Stimulated activated CD4-positive, alpha-beta T cell treated with anti-CD3 and anti-CD28 coated beads, TNF-alpha, amount 100 ng/mL, for 4 hours (primary cell): ENCODE data around the gene FOXO3.

Experiments used
- DNase-seq, 3 experiments: peaks; one replicate each; pipeline ENCODE4 v3.0.0-alpha.2; 2020; ENCODE audit warnings: low read depth in 3 of 3

Gene FOXO3

GRCh38 chr6:108594640-108595039 is 33.9 kb downstream of the FOXO3 start:
- no peak for DNase-seq

DNA sequence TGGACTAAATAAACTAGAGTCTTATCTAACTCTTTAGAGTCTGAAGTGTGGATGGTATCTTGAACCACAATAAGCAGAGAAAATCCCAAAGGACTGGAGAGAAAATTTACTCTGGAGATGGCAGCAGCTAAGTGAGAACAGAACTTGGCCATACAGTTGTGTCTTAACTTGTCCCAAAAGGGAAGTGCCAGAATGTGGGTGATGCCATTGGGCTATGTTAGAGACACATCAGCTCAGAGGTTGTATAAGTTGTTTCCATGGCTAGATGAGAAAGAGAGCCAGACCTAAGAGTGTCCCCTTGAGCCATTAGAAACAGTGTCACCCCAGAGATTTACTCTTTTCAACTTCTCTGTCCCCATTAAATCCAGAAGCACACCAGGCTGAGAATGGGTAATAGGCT is 36.2 kb downstream of the FOXO3 start:
- DNase-seq: no peak

DNA sequence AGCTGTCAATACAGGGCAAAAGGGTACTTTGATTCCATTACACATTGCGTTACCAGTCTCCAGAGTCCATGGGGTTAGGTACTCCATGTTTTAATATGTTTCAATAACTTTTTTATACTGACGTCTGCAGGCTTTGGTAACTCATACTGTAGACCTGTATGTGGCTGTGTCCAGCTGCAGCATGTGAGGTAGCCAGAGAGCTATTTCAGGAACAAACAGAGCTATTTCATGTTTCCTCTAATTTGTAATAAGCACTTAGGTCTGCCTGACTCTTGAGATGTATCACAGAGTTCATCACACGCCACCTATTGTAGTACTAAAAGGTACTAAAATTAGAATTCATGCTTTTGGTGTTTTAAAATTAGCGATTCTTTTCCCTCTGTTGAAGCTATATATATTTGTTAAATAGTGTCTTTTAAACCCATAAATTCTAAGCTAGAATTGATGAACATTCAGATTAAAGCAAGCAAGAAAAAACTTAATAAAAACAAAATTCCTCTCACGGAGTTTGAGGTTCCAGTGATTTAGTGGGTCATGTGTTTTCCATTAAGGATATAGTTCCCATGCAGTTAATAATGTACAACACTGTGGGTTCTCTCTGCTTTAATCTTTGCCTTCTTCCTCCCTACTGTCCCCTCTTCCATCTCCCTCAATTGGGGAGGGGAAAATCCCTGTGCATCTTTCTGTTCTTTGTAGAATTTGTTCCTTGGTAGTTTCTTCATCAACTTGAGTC is 37.0 kb downstream of the FOXO3 start:
- no peak for DNase-seq

DNA sequence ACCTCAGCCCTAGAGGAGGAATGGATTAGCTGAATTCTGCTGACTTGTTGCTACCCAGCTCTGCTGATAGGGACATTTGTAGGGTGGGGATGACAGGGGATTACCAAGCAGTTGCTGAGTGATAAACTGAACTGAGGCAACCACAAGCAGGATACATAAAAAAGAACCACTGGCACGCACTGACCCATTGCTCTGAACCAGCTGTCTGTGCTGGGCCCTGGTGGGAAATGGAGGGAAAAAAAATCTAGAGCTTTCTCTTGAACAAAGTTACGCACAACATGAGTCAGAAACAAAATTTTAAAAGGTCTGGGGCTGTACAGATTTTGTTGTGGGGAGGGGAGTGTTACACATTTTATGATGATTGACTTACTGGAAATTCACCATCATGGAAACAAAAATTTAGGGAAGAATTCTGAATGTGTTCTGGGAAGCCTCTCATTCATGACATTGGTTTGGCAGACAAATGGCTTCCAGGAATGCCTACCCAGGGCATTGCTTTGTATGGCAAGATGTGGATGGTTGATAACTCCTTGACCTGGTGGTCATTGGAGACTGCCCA is 37.7 kb downstream of the FOXO3 start:
- no peak for DNase-seq

DNA sequence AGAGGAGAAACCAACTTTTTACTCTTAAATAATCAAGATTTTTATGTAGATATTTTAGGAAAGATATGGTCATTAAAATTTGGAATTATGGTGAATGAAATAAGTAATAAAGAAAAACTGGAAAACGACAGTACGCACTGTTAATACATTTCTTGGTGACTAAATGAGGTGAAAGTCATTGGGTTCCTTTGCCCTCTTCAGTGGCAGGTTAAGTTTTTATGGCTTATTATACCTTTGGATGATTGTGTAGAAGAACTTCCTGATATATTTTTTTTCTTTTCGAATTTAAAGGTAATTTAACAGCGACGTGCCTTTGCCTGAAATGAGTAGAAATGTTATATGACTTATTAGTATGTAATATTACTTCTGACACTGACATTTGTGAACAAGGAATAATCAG is 43.4 kb downstream of the FOXO3 start:
- DNase-seq: no peak

DNA sequence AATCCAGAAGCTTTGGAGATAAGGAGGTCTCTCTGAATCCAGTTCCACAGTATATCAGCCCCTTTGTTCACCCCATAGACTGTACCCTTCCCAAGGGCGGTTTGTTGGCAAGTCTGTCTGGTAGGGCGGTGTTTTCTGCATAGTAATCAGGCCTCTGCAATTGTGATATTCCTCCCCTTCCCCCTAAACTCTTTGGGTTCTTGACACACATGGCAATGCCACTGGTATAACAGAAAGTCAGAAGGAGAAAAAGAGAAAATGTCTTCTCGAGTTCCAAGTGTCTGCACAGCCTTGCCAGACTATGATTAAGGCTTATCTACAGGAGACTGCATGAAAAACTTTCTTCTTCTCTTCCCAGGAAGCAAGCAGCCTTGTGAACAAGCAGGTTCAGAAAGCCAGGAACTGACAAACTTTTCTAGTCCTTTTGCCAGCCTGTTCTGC is 45.6 kb downstream of the FOXO3 start:
- no peak for DNase-seq

DNA sequence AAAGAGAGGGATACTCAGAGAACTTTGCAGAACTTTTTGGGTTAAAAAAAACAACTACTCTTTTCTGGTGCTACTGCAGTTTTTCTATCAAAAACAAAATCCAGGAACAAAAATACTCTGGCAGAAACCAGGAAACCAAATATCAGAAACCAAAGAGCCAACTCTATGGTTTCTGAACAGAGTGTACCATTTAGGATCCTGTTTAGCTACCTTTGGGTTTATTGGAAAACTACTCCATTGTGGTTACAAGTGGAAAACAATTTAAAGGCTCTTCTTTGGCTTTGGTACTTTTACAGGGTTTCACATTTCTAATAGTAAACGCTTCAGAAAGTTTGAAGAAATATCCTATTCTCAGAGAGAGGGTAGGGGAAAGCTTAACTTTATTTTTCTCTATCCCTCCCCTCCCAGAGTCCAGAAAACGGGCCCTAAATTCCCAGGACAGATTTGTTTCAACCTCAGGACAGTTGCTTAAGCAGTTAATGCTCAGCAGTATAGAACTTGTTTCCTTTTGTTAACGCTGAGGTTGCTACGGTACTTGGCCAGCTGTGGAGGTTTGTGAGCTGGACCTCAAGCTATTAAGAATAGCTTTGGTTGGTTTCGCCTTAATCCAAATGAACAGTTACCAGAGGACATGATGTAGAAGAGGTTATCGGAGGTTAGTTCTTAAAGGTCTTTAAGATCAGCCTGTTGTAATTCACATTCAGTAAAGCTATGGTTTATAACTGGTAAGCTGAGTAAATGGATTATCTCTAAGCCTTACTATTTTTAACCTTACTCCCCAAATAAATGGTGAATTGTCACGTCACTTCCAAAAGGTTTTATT is 47.9 kb downstream of the FOXO3 start:
- no peak for DNase-seq

- no peak for DNase-seq
Measured at GRCh38 chr6:108609276-108609769, 48.6 kb downstream of the FOXO3 start.

- no peak for DNase-seq
Measured at GRCh38 chr6:108610270-108610839, 49.6 kb downstream of the FOXO3 start.

- no peak for DNase-seq
Measured at GRCh38 chr6:108610957-108611586, 50.4 kb downstream of the FOXO3 start.

- no peak for DNase-seq
Measured at GRCh38 chr6:108612852-108613251, 52.1 kb downstream of the FOXO3 start.

DNA sequence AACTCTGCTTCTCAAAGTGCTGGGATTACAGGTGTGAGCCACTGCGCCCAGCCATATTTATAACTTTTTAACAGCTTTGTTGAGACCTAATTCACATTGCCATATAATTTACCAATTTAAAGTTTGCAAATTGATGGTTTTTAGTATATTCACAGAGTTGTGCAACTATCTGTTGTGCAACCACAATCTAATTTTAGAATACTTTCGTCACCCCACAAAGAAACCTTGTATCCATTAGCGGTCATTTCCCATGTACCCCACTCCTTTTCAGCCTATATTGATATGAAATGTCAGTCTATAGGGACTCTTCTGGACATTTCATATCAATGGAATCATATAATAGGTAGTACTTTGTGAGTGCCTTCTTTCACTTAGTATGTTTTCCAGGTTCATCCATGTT is 55.8 kb downstream of the FOXO3 start:
- DNase-seq: no peak

GRCh38 chr6:108616973-108617372 is 56.3 kb downstream of the FOXO3 start:
- DNase-seq: no peak

DNA sequence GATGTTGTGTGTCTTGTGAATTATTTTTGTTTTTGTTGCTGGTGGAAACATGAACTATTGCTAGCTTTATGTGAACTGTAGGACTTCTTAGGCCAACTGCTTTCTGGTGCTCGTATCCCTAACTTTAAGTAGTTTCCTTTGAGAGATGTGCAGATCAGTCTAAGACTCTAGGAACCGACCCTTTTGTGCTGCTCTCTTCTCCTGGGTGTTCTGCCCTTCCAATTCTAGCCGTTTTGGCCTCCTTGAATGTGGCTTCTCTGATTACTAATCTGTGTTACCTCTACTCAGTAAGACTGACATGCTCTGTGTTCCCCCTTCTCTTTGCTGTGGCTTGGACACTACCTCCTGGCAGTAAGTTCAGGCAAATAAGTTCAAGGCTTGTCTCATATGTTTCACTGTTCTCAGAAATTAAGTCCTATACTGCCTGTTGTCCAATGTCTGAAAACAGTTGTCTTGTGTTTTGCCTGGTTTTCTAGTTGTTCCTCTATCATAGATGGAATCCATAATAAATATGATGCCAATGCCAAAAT is 58.0 kb downstream of the FOXO3 start:
- DNase-seq: no peak

DNA sequence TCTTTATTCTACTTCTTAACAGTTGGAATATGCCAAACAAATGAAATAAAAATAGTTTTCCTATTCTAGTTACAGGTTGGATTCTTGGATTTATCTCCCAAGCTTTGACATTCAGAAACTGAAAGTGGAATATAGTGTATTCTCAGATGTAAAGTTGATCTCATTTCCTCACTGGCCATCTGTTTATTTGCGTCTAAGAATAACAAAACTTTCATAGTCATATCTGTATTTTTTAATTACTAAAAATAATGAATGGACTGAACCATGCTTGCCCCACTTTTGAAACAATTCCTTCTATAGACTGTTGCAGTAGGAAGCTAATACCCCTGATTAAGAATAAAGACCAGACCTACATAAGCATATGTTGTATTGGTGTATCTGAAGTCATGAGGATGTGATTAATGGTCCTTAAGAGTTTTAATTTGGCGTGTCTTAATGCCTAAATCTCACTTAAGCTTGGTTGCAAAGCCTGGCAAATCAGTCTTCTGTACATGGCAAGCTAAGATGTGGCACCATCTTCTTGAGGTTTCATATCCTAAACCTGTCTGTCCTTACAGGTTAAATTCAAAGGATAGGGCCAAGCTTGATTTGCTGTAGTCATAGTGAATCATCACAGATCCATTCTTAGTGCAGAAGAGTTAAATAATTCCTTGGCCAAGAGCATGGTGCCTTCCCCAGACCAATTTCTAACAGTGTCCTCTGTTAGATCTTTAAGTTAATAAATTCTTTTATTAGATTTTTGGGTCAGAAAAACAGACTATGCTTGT is 58.9 kb downstream of the FOXO3 start:
- DNase-seq: no peak

- DNase-seq: no peak
Measured at GRCh38 chr6:108621117-108621516, 60.4 kb downstream of the FOXO3 start.

- DNase-seq: no peak
Measured at GRCh38 chr6:108622641-108623298, 62.1 kb downstream of the FOXO3 start.

DNA sequence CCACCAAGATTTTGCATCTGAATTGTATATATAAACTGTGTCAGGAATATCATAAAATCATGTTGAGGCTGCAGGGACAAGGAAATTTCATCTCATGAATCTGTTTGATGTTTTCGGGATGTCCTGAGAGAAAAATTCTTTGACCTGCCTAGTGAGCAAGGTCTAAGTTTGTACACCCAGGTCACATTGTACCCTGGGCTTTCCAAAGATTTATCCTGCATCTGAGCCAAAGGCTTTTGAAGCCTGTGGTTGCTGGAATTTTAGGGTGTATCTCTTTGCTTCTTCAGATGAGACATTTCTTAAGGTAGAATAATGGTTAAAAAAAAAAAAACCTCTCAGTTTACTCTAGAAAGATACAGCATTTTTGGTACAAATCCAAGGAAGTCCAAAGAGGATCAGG is 63.3 kb downstream of the FOXO3 start:
- DNase-seq: no peak

- DNase-seq: no peak
Measured at GRCh38 chr6:108625581-108625980, 64.9 kb downstream of the FOXO3 start.

- DNase-seq: no peak
Measured at GRCh38 chr6:108626777-108627176, 66.1 kb downstream of the FOXO3 start.
